Stimulated activated CD4-positive, alpha-beta T cell treated with anti-CD3 and anti-CD28 coated beads, TNF-alpha, amount 100 ng/mL, for 24 hours (primary cell): Measurements from ENCODE around the gene CTU1.

ENCODE experiments used
- DNase-seq, 3 experiments: peaks; one replicate each; pipeline ENCODE4 v3.0.0-alpha.2; 2020; ENCODE audit warnings: low read depth in 3 of 3

CTU1 gene

DNA sequence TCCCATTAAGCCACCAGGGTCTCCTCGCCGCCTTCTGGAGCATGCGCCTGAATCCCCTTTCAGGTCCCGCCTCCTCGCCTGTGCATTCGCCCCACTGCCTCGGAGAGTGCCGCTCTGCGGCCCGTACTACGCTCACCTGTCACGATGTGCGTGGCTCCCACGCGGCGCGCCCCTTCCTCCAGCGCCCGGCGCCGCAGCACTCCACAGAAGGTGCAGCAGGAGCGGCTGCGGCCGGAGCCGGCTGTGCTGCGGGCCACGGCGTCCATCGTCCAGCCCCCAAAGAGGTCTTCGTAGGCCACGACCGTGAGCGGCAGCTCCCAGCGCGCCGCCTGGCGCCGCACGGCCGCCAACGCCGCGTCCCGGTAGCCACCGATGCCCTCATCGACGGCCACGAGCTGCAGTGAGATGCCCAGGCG lies 4.3 kb downstream of the CTU1 start:
- no peak for DNase-seq

GRCh38 chr19:51102991-51103390 lies 5.2 kb downstream of the CTU1 start:
- DNase-seq, result no peak

DNA sequence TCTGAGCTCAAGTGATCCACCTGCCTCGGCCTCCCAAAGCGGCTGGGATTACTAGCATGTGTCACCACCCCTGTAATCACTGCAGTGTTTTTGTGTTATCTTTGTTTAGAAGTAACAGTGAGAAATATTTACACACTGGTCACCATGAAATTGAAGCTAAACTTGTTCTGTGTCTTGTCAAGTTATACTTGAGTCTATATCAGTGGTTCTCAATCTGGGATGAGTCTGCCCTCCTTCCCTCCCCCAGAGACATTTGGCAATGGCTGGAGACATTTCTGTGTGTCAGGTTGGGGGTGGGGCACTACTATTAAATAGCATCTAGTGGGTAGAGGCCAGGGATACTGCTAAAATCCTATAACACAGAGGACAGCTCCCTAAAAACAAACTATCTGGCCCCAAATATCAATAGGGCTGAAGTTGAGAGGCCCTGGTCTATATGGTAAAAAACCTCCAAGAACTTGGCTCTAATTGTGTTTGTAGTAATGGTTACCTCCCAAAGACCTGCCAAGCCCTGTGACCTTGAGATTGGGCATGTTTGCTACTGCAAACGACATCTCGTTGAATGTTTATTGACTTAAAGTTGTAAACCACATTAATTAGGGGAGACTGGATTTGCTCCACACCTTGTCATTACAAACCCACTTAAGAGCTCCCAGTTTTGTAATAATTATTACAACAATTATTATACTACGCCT lies 6.9 kb downstream of the CTU1 start:
- no peak for DNase-seq

- DNase-seq, result no peak
These were observed 7.6 kb downstream of the CTU1 start for GRCh38 chr19:51100601-51101000.

GRCh38 chr19:51099047-51099382 lies 9.2 kb downstream of the CTU1 start:
- no peak for DNase-seq

- DNase-seq, result no peak
These were observed 9.7 kb downstream of the CTU1 start for GRCh38 chr19:51098365-51099046.

GRCh38 chr19:51097796-51098195 lies 10.4 kb downstream of the CTU1 start:
- DNase-seq, result no peak

DNA sequence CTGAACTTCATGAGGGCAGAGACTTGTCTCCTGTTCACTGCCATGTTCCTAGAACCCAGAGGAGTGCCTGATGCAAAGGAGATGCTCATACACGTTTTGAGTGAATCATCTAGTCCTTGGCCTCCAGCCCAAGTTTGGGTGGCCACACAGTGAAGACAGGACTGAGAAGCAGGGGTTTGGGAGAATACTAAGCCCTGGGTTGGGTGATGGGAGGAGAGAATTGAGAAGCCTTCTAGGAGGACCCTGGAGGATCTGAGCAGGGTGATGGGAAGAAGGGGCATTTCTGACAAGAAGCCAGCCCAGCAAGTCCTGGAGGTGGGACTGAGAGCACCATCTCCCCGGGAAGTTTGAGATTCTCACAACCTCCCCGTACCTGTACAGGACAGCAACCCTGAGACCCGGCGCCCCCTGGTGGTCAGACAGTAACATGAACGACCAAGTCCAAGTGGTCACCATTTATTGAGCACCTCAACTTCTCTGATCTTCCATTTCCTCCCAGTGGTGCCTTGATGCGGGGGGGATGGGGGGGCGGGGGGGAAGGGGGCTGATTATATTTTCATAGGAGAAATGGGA lies 11.0 kb downstream of the CTU1 start:
- DNase-seq, result peak; percentile 35 to 70 (median 58)

DNA sequence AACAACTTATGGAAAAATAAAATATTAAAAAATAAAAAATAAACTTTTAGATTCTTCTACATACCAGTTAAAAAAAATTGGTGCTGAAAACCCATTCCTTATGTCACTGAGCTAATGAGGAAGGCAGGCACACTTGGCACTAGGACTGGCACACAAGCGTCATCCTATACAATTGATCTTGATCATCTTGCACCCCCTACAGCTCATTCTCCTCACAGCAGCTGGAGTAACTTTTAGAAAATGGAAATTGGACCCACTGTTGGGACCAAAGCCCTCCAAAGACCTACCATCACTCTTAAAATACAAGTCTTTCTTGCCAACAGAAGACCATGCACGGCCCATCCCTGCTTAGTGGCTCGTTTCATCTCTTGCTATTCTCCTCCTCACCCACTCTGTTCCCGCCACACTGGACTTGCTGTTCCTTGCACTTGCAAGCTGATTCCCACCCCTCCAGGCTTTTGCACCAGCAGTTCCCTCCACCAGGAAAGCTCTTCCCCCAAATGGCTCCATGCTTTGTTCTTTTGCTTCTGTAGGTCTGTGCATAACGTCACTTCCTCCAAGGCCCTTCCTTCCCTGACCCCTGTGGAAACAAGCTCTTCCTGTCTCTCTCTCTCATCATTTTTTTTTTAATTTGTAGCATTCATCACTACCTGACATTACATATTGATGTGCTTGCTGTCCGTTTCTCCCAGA lies 11.6 kb downstream of the CTU1 start:
- no peak for DNase-seq

DNA sequence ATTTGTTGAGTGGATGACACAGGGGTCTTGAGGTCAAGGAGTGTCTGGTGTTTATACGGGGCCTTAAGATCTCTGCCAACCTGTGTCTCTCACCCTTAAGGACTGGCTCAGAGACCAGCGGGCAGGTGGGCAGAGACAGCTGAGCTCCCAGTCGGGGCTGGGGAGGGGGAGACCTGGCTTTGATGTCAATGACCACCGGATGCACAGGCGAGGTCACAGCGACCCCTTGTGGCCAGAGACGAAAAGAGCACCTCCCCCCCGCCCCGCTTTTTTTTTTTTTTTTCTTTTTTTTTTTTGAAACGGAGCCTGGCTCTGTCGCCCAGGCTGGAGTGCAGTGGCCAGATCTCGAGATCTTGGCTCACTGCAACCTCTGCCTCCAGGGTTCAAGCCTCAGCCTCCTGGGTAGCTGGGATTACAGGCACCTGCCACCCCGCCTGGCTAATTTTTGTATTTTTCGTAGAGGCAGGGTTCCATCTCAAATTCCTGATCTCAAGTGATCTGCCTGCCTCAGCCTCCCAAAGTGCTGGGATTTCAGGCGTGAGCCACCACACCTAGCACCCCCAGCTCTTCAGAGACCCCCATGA lies 13.4 kb downstream of the CTU1 start:
- no peak for DNase-seq

- no peak for DNase-seq
These were observed 14.5 kb downstream of the CTU1 start for GRCh38 chr19:51093510-51094345.

GRCh38 chr19:51093101-51093500 lies 15.1 kb downstream of the CTU1 start:
- no peak for DNase-seq

- DNase-seq, result no peak
These were observed 16.0 kb downstream of the CTU1 start for GRCh38 chr19:51091895-51092873.

DNA sequence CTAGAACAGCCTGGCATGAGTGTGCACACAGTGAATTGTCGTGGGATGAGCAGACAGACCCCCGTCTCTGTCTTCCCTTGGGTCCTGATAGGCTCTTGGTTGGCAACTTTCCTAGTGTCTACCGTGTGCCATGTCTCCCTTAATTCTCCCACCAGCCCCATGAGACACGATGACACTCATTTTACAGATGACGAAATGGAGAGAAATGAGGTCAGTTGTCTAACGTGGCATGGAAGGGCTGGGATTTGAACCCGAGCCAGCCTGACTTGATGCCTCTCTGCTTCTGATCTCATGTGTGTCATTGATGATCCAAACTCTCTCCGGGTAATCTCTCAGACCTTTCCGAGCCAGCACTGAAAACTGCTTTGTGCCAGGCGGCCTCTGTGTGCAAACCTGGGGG lies 17.1 kb downstream of the CTU1 start:
- DNase-seq, result no peak

DNA sequence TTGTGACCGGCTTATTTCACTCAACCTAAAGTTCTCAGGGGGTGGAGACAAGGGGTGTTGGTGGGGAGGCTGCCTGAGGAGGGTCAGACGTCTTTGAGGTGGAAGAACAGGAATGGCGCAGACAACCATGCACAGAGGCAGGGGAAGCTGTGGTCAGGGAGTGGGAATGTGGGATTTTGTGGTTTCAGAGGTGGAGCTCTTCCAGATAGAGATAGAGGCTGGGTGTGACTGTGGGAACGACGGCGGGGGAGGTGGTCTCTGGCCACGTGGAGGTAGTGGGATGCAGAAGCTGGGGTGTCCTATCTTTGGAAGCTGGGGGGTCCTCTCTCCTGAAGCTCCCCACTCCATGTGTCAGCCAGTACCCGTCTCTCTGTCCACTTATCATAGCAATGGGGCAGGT lies 17.7 kb downstream of the CTU1 start:
- no peak for DNase-seq

DNA sequence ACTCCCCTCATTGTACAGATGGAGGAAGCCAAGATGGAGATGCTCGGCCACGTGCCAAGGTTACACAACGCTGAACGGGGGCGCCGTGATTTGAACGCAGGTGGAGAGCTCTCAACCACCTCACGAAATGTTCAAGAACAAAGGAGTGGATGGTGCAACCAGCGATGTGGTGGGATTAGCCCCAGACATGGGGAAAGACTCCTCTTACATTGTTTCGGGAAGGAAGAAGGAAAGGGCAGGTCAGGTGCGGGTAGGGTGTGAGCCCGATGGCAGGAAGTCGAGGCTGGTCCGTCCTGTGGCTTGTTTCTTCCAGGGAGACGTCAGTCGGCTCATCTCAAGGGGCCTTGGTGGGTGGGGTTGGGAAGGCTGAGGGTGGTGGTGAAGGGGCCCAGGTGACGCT lies 18.4 kb downstream of the CTU1 start:
- no peak for DNase-seq

GRCh38 chr19:51086153-51086850 lies 21.9 kb downstream of the CTU1 start:
- no peak for DNase-seq

- DNase-seq, result no peak
These were observed 23.7 kb downstream of the CTU1 start for GRCh38 chr19:51084505-51084904.

- DNase-seq, result no peak
These were observed 24.4 kb downstream of the CTU1 start for GRCh38 chr19:51083783-51084182.

DNA sequence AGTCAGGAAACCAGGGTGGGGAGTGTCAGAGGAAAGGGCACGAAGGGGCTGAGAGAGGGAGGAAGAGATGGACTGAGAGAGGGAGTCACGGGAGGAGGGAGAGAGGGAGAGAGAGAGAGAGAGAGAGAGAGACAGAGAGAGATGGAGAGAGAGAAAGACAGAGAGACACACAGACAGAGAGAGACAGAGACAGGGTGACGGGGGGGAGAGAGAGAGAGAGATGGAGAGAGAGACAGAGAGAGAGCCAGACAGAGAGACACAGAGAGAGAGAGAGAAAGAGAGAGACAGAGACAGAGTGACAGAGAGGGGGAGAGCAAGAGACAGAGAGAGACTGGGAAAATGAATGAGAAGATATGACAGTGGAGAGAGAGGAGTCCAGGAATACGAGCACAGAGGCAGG lies 25.0 kb downstream of the CTU1 start:
- DNase-seq, result no peak
